ENCODE measurements around the gene CUL4B. TPM values are rescaled to one million over a fixed set of nuclear protein-coding genes. Genes with fewer than 3 reads are reported as not detected.

The CUL4B gene
- 10 to 100 TPM; 39.4 to 44.8 (median 43.1) TPM for total RNA-seq
- 54.3 TPM for total RNA-seq (2013)
- 21.0 to 157 (median 74.0) reads per million in 29 experiments for total RNA-seq

- Mint-ChIP-seq H3K9me3 (no peaks in the 10 kb centered on the region), H3K36me3 (peaks cover 7% of the 10 kb centered on the region), H3K27ac (peak within 1 kb of the TSS; percentile 95 to 100), H3K4me1 (peaks cover 20 to 36% (median 26%) of the 10 kb centered on the region in 3 donors), H3K4me3 (peak within 1 kb of the TSS; percentile 89 to 100 (median 92)), H3K27me3 (peaks cover 0 to 4% of the 10 kb centered on the region in 2 donors)
- ATAC-seq (replicated peaks in 1 of 4) (peak; percentile 89 to 90 (median 89)), DNase-seq (peak; percentile 81 to 95 (median 92))
- ChIA-PET CTCF (interaction anchor here (0.6 to 1.7 kb wide), 6 partner anchors 39 to 295 kb away, joined by 3 to 10 read pairs (median 4); partner anchors contain the start of gene MCTS1 (in 1 of the 2)), POLR2A (interaction anchor here (0.6 to 2.4 kb wide), 7 partner anchors 9 to 1587 kb away, joined by 3 to 21 read pairs (median 4); partner anchors contain the start of genes LONRF3 (in 1 of the 2) and MCTS1 (in 1 of the 2))
- Histone ChIP-seq H3K9me3 (no peaks in the 10 kb centered on the region), H3K4me1 (ENCODE audit: control insufficient read depth in 1 of 2, extremely low read depth in 1 of 2, insufficient read depth in 2 of 2, low read length in 2 of 2) (peaks cover 4 to 11% of the 10 kb centered on the region in 2 experiments), H3K27ac (ENCODE audit: low read length) (peak within 1 kb of the TSS; percentile 97), H3K4me3 (ENCODE audit: control insufficient read depth in 1 of 2, extremely low read depth in 1 of 2, low read length in 1 of 2) (peak within 1 kb of the TSS; percentile 55 to 88), H3K27me3 (replicated peaks in 1 of 2; ENCODE audit: control insufficient read depth in 2 of 2, extremely low read depth in 1 of 2, insufficient read depth in 2 of 2, low read length in 1 of 2) (no peaks in the 10 kb centered on the region), H3K36me3 (ENCODE audit: control insufficient read depth in 2 of 2, extremely low read depth in 1 of 2, insufficient read depth in 1 of 2, low read length in 1 of 2) (peaks cover 0 to 5% of the 10 kb centered on the region in 2 donors)
- no CpG with 5 or more reads among the region's 54 CpGs for WGBS (ENCODE audit: insufficient coverage)
Observed at GRCh38 chrX:120560842-120561633, at the start of gene CUL4B. TSS of gene CUL4B (minus strand) at chrX:120560962. CDS start at chrX:120560638, 324 bp downstream.

GRCh38 chrX:120604361-120604782 lies 43.6 kb upstream of the CUL4B start:
- H3K4me1 ChIP-seq (ENCODE audit: control insufficient read depth in 1 of 2, extremely low read depth in 1 of 2, insufficient read depth in 2 of 2, low read length in 2 of 2), result peaks cover 6 to 11% of the 10 kb centered on the region in 2 experiments
- CTCF ChIA-PET, result interaction anchor here in 1 of 2 donors (0.9 to 1.5 kb wide), 3 partner anchors 43 to 186 kb away, joined by 3 to 7 read pairs (median 6); partner anchors contain the start of gene CUL4B
- POLR2A ChIA-PET, result interaction anchor here (0.7 to 2.6 kb wide), 4 partner anchors 22 to 43 kb away, joined by 3 to 21 read pairs (median 9); partner anchors contain the start of gene CUL4B (in 1 of the 2)
- peak overlapping the region; percentile 93 to 99 (median 97) for H3K4me3 Mint-ChIP-seq
- peak overlapping the region; percentile 61 to 87 for H3K4me3 ChIP-seq (ENCODE audit: control insufficient read depth in 1 of 2, extremely low read depth in 1 of 2, low read length in 1 of 2)
- H3K27ac Mint-ChIP-seq, result peak overlapping the region; percentile 95 to 99
- DNase-seq, result peak in 33 of 35 experiments; percentile 5 to 62 (median 28)
- H3K27ac ChIP-seq (ENCODE audit: low read length), result peak overlapping the region; percentile 88
- H3K9me3 ChIP-seq, result no peaks in the 10 kb centered on the region
- peak; percentile 65 to 76 (median 70) for ATAC-seq (replicated peaks in 1 of 4)
- H3K36me3 Mint-ChIP-seq, result peaks cover 4% of the 10 kb centered on the region
- no peaks in the 10 kb centered on the region for H3K27me3 ChIP-seq (replicated peaks in 1 of 2; ENCODE audit: control insufficient read depth in 2 of 2, extremely low read depth in 1 of 2, insufficient read depth in 2 of 2, low read length in 1 of 2)
- peaks cover 0 to 6% of the 10 kb centered on the region in 2 donors for H3K36me3 ChIP-seq (ENCODE audit: control insufficient read depth in 2 of 2, extremely low read depth in 1 of 2, insufficient read depth in 1 of 2, low read length in 1 of 2)
- peaks cover 9 to 14% (median 14%) of the 10 kb centered on the region in 3 donors for H3K4me1 Mint-ChIP-seq
- no peaks in the 10 kb centered on the region for H3K27me3 Mint-ChIP-seq
- no peaks in the 10 kb centered on the region for H3K9me3 Mint-ChIP-seq
- WGBS (ENCODE audit: insufficient coverage), result 0% methylated on average over 1 of the region's 5 CpGs

GRCh38 chrX:120603707-120604360 lies 43.1 kb upstream of the CUL4B start, which contains the start of gene MCTS1:
TSS of gene MCTS1 (plus strand) at chrX:120604101. CDS start at chrX:120604237, 136 bp downstream.
- Histone ChIP-seq H3K9me3 (no peaks in the 10 kb centered on the region), H3K27ac (ENCODE audit: low read length) (peak within 1 kb of the TSS; percentile 88), H3K36me3 (ENCODE audit: control insufficient read depth in 2 of 2, extremely low read depth in 1 of 2, insufficient read depth in 1 of 2, low read length in 1 of 2) (peaks cover 0 to 2% of the 10 kb centered on the region in 2 donors), H3K4me1 (ENCODE audit: control insufficient read depth in 1 of 2, extremely low read depth in 1 of 2, insufficient read depth in 2 of 2, low read length in 2 of 2) (peaks cover 6 to 11% of the 10 kb centered on the region in 2 experiments), H3K4me3 (ENCODE audit: control insufficient read depth in 1 of 2, extremely low read depth in 1 of 2, low read length in 1 of 2) (peak within 1 kb of the TSS; percentile 61 to 87), H3K27me3 (replicated peaks in 1 of 2; ENCODE audit: control insufficient read depth in 2 of 2, extremely low read depth in 1 of 2, insufficient read depth in 2 of 2, low read length in 1 of 2) (no peaks in the 10 kb centered on the region)
- H3K36me3 Mint-ChIP-seq, result peaks cover 4% of the 10 kb centered on the region
- no peaks in the 10 kb centered on the region for H3K9me3 Mint-ChIP-seq
- peak within 1 kb of the TSS; percentile 93 to 99 (median 97) for H3K4me3 Mint-ChIP-seq
- ChIA-PET POLR2A (interaction anchor here (0.7 to 2.6 kb wide), 5 partner anchors 23 to 45 kb away, joined by 3 to 21 read pairs (median 7); partner anchors contain the start of gene CUL4B (in 1 of the 2)), CTCF (interaction anchor here (0.6 to 1.5 kb wide), 4 partner anchors 43 to 186 kb away, joined by 3 to 7 read pairs (median 6); partner anchors contain the start of gene CUL4B (in 1 of the 2))
- H3K27me3 Mint-ChIP-seq, result no peaks in the 10 kb centered on the region
- 0% methylated on average over 9 of the region's 31 CpGs for WGBS (ENCODE audit: insufficient coverage)
- DNase-seq (peak; percentile 50 to 88 (median 73)), ATAC-seq (replicated peaks in 1 of 4) (peak; percentile 90 to 96 (median 91))
- peak within 1 kb of the TSS; percentile 95 to 99 for H3K27ac Mint-ChIP-seq
- peaks cover 9 to 14% (median 14%) of the 10 kb centered on the region in 3 donors for H3K4me1 Mint-ChIP-seq

GRCh38 chrX:120585702-120586101 lies 24.9 kb upstream of the CUL4B start:
- no peaks in the 10 kb centered on the region for H3K4me1 ChIP-seq (ENCODE audit: control insufficient read depth in 1 of 2, extremely low read depth in 1 of 2, insufficient read depth in 2 of 2, low read length in 2 of 2)
- H3K4me3 Mint-ChIP-seq, result no peak overlapping the region
- ATAC-seq (replicated peaks in 1 of 4), result no peak
- peaks cover 0 to 4% (median 0%) of the 10 kb centered on the region in 3 donors for H3K9me3 Mint-ChIP-seq
- ChIA-PET POLR2A (no interaction called here), CTCF (no interaction called here)
- H3K27me3 ChIP-seq (replicated peaks in 1 of 2; ENCODE audit: control insufficient read depth in 2 of 2, extremely low read depth in 1 of 2, insufficient read depth in 2 of 2, low read length in 1 of 2), result no peaks in the 10 kb centered on the region
- H3K4me3 ChIP-seq (ENCODE audit: control insufficient read depth in 1 of 2, extremely low read depth in 1 of 2, low read length in 1 of 2), result no peak overlapping the region
- no peak overlapping the region for H3K27ac Mint-ChIP-seq
- H3K36me3 Mint-ChIP-seq, result no peaks in the 10 kb centered on the region
- H3K9me3 ChIP-seq, result no peaks in the 10 kb centered on the region
- no peak for DNase-seq
- H3K27ac ChIP-seq (ENCODE audit: low read length), result no peak overlapping the region
- H3K27me3 Mint-ChIP-seq, result peaks cover 1 to 29% of the 10 kb centered on the region in 2 donors
- H3K36me3 ChIP-seq (ENCODE audit: control insufficient read depth in 2 of 2, extremely low read depth in 1 of 2, insufficient read depth in 1 of 2, low read length in 1 of 2), result no peaks in the 10 kb centered on the region
- WGBS (ENCODE audit: insufficient coverage), result no CpG with 5 or more reads among the region's 2 CpGs
- H3K4me1 Mint-ChIP-seq, result no peaks in the 10 kb centered on the region

GRCh38 chrX:120575379-120576114 lies 14.8 kb upstream of the CUL4B start:
- peaks cover 7 to 21% of the 10 kb centered on the region in 2 donors for H3K27me3 Mint-ChIP-seq

More at GRCh38 chrX:120575379-120576114, 14.8 kb upstream of the CUL4B start:
- H3K36me3 Mint-ChIP-seq, result no peaks in the 10 kb centered on the region
- 72% methylated on average over 2 of the region's 18 CpGs for WGBS (ENCODE audit: insufficient coverage)
- Histone ChIP-seq H3K27ac (ENCODE audit: low read length) (no peak overlapping the region), H3K4me1 (ENCODE audit: control insufficient read depth in 1 of 2, extremely low read depth in 1 of 2, insufficient read depth in 2 of 2, low read length in 2 of 2) (peaks cover 2 to 3% of the 10 kb centered on the region in 2 experiments), H3K9me3 (no peaks in the 10 kb centered on the region), H3K36me3 (ENCODE audit: control insufficient read depth in 2 of 2, extremely low read depth in 1 of 2, insufficient read depth in 1 of 2, low read length in 1 of 2) (no peaks in the 10 kb centered on the region), H3K4me3 (ENCODE audit: control insufficient read depth in 1 of 2, extremely low read depth in 1 of 2, low read length in 1 of 2) (no peak overlapping the region), H3K27me3 (replicated peaks in 1 of 2; ENCODE audit: control insufficient read depth in 2 of 2, extremely low read depth in 1 of 2, insufficient read depth in 2 of 2, low read length in 1 of 2) (no peaks in the 10 kb centered on the region)
- peaks cover 4 to 9% (median 8%) of the 10 kb centered on the region in 3 donors for H3K4me1 Mint-ChIP-seq
- ATAC-seq (replicated peaks in 1 of 4), result no peak
- ChIA-PET CTCF (no interaction called here), POLR2A (no interaction called here)
- H3K9me3 Mint-ChIP-seq, result no peaks in the 10 kb centered on the region
- no peak for DNase-seq
- no peak overlapping the region for H3K4me3 Mint-ChIP-seq
- no peak overlapping the region for H3K27ac Mint-ChIP-seq
